Effector memory CD8-positive, alpha-beta T cell (primary cell): ENCODE measurements around the gene GSDMA.

Source experiments
- ATAC-seq: fragments of 150-1000 bp; cut with Tn5 transposase; replicated peaks from 2 replicates; pipeline ENCODE4 v1.10.0; 2021; ENCODE audit warnings: mild to moderate bottlenecking, moderate library complexity
- DNase-seq, 3 experiments: peaks; one replicate each; pipeline ENCODE4 v3.0.0; 2021
- H3K27ac Mint-ChIP-seq, 2 donors: one replicate each; pipeline ENCODE4 v1.8.0; 2022; ENCODE audit warnings: mild to moderate bottlenecking in 2 of 2, mixed read lengths in 2 of 2, moderate library complexity in 2 of 2
- H3K27me3 Mint-ChIP-seq, 2 donors: one replicate each; pipeline ENCODE4 v1.8.0; 2022; ENCODE audit warnings: mixed read lengths in 2 of 2
- H3K36me3 Mint-ChIP-seq: one replicate; pipeline ENCODE4 v1.8.0; 2022; ENCODE audit warnings: mild to moderate bottlenecking, moderate library complexity, mixed read lengths; ENCODE audit not compliant: insufficient read depth
- H3K4me1 Mint-ChIP-seq, 2 donors: one replicate each; pipeline ENCODE4 v1.8.0; 2022; ENCODE audit warnings: low read depth in 2 of 2, mixed read lengths in 2 of 2
- H3K4me3 Mint-ChIP-seq, 2 donors: one replicate each; pipeline ENCODE4 v1.8.0; 2022; ENCODE audit warnings: mild to moderate bottlenecking in 2 of 2, mixed read lengths in 2 of 2, moderate library complexity in 2 of 2
- H3K9me3 Mint-ChIP-seq, 2 donors: one replicate each; pipeline ENCODE4 v1.8.0; 2022; ENCODE audit warnings: mixed read lengths in 2 of 2
- total RNA-seq, 9 experiments: gene quantifications; one replicate each; lab custom pipeline; 2026; lab: John Stamatoyannopoulos, UW

The GSDMA gene
- total RNA-seq = 0 to 0.53 (median 0.12) reads per million in 9 experiments

- peak within 1 kb of the TSS in 1 of 2 donors; percentile 26 for H3K27ac Mint-ChIP-seq
- H3K36me3 Mint-ChIP-seq = peaks cover 11% of the 10 kb centered on the region
- no peak for DNase-seq
- ATAC-seq = no peak
- no peaks in the 10 kb centered on the region for H3K9me3 Mint-ChIP-seq
- H3K27me3 Mint-ChIP-seq = peaks cover 0 to 6% of the 10 kb centered on the region in 2 donors
- H3K4me3 Mint-ChIP-seq = peak within 1 kb of the TSS in 1 of 2 donors; percentile 39
- H3K4me1 Mint-ChIP-seq = peaks cover 24 to 30% of the 10 kb centered on the region in 2 donors
Observed at GRCh38 chr17:39962642-39963220, at the start of gene GSDMA. TSS of gene GSDMA (plus strand) at chr17:39963004. CDS start at chr17:39965688, 2,684 bp downstream.

- Mint-ChIP-seq H3K9me3 (no peaks in the 10 kb centered on the region), H3K27ac (no peak overlapping the region), H3K36me3 (peaks cover 33% of the 10 kb centered on the region), H3K27me3 (no peaks in the 10 kb centered on the region), H3K4me1 (peaks cover 14 to 17% of the 10 kb centered on the region in 2 donors), H3K4me3 (no peak overlapping the region)
- DNase-seq (no peak), ATAC-seq (no peak)
Observed at GRCh38 chr17:39913989-39914388, 48.8 kb upstream of the GSDMA start.

- H3K36me3 Mint-ChIP-seq = peaks cover 37% of the 10 kb centered on the region
- peak overlapping the region in 1 of 2 donors; percentile 29 for H3K27ac Mint-ChIP-seq
- DNase-seq (no peak), ATAC-seq (no peak)
- H3K27me3 Mint-ChIP-seq = no peaks in the 10 kb centered on the region
- H3K4me3 Mint-ChIP-seq = no peak overlapping the region
- H3K4me1 Mint-ChIP-seq = peaks cover 17 to 23% of the 10 kb centered on the region in 2 donors
- no peaks in the 10 kb centered on the region for H3K9me3 Mint-ChIP-seq
Observed at GRCh38 chr17:39915559-39915958, 47.2 kb upstream of the GSDMA start.

GRCh38 chr17:39916918-39917317 is 45.9 kb upstream of the GSDMA start:
- Mint-ChIP-seq H3K27me3 (no peaks in the 10 kb centered on the region), H3K27ac (peak overlapping the region; percentile 44 to 55), H3K4me3 (no peak overlapping the region), H3K4me1 (peaks cover 26 to 29% of the 10 kb centered on the region in 2 donors), H3K9me3 (no peaks in the 10 kb centered on the region), H3K36me3 (peaks cover 39% of the 10 kb centered on the region)
- no peak for ATAC-seq
- no peak for DNase-seq

GRCh38 chr17:39919087-39919683 is 43.6 kb upstream of the GSDMA start:
- no peaks in the 10 kb centered on the region for H3K9me3 Mint-ChIP-seq
- peaks cover 39% of the 10 kb centered on the region in 2 donors for H3K4me1 Mint-ChIP-seq
- H3K4me3 Mint-ChIP-seq = peak overlapping the region; percentile 10 to 25
- DNase-seq = no peak
- H3K36me3 Mint-ChIP-seq = peaks cover 45% of the 10 kb centered on the region
- H3K27me3 Mint-ChIP-seq = no peaks in the 10 kb centered on the region
- ATAC-seq = no peak
- peak overlapping the region; percentile 22 to 55 for H3K27ac Mint-ChIP-seq

- DNase-seq = no peak
Observed at GRCh38 chr17:39920218-39921210, 42.3 kb upstream of the GSDMA start.

GRCh38 chr17:39921323-39921722 is 41.5 kb upstream of the GSDMA start:
- no peaks in the 10 kb centered on the region for H3K9me3 Mint-ChIP-seq
- H3K4me3 Mint-ChIP-seq = peak overlapping the region in 1 of 2 donors; percentile 26
- peak overlapping the region; percentile 83 to 87 for H3K27ac Mint-ChIP-seq
- peaks cover 60% of the 10 kb centered on the region in 2 donors for H3K4me1 Mint-ChIP-seq
- DNase-seq (no peak), ATAC-seq (no peak)
- no peaks in the 10 kb centered on the region for H3K27me3 Mint-ChIP-seq
- H3K36me3 Mint-ChIP-seq = peaks cover 59% of the 10 kb centered on the region

More at GRCh38 chr17:39920218-39921210, 42.3 kb upstream of the GSDMA start:
- Mint-ChIP-seq H3K4me3 (peak overlapping the region in 1 of 2 donors; percentile 26), H3K36me3 (peaks cover 51% of the 10 kb centered on the region), H3K9me3 (no peaks in the 10 kb centered on the region), H3K27ac (peak overlapping the region; percentile 83 to 87), H3K27me3 (no peaks in the 10 kb centered on the region), H3K4me1 (peaks cover 52% of the 10 kb centered on the region in 2 donors)
- peak; percentile 56 for ATAC-seq

- Mint-ChIP-seq H3K4me3 (peak overlapping the region; percentile 18 to 33), H3K9me3 (no peaks in the 10 kb centered on the region), H3K27me3 (no peaks in the 10 kb centered on the region), H3K27ac (peak overlapping the region; percentile 83 to 87), H3K36me3 (peaks cover 62% of the 10 kb centered on the region), H3K4me1 (peaks cover 62 to 63% of the 10 kb centered on the region in 2 donors)
- no peak for DNase-seq
- ATAC-seq = no peak
Observed at GRCh38 chr17:39922006-39922405, 40.8 kb upstream of the GSDMA start.

- no peaks in the 10 kb centered on the region for H3K9me3 Mint-ChIP-seq
Observed at GRCh38 chr17:39923230-39923629, 39.6 kb upstream of the GSDMA start.

GRCh38 chr17:39923836-39924690 is 38.7 kb upstream of the GSDMA start:
- Mint-ChIP-seq H3K27ac (peak overlapping the region; percentile 94 to 97), H3K4me3 (peak overlapping the region; percentile 87 to 92), H3K4me1 (peaks cover 56 to 57% of the 10 kb centered on the region in 2 donors), H3K27me3 (no peaks in the 10 kb centered on the region), H3K36me3 (peaks cover 59% of the 10 kb centered on the region), H3K9me3 (no peaks in the 10 kb centered on the region)
- ATAC-seq = no peak
- no peak for DNase-seq

More at GRCh38 chr17:39923230-39923629, 39.6 kb upstream of the GSDMA start:
- peak overlapping the region; percentile 35 to 83 for H3K27ac Mint-ChIP-seq
- no peaks in the 10 kb centered on the region for H3K27me3 Mint-ChIP-seq
- no peak for DNase-seq
- no peak for ATAC-seq
- peak overlapping the region; percentile 48 to 92 for H3K4me3 Mint-ChIP-seq
- peaks cover 63% of the 10 kb centered on the region in 2 donors for H3K4me1 Mint-ChIP-seq
- H3K36me3 Mint-ChIP-seq = peaks cover 62% of the 10 kb centered on the region

GRCh38 chr17:39924691-39925055 is 38.1 kb upstream of the GSDMA start:
- DNase-seq = no peak
- H3K27me3 Mint-ChIP-seq = no peaks in the 10 kb centered on the region
- no peak for ATAC-seq

GRCh38 chr17:39925282-39926134 is 37.3 kb upstream of the GSDMA start:
- Mint-ChIP-seq H3K4me1 (peaks cover 51 to 54% of the 10 kb centered on the region in 2 donors), H3K27me3 (no peaks in the 10 kb centered on the region), H3K9me3 (no peaks in the 10 kb centered on the region), H3K4me3 (peak overlapping the region; percentile 87 to 92), H3K36me3 (peaks cover 54% of the 10 kb centered on the region), H3K27ac (peak overlapping the region; percentile 94 to 97)
- DNase-seq (no peak), ATAC-seq (no peak)

More at GRCh38 chr17:39924691-39925055, 38.1 kb upstream of the GSDMA start:
- peaks cover 51 to 54% of the 10 kb centered on the region in 2 donors for H3K4me1 Mint-ChIP-seq
- peak overlapping the region; percentile 87 to 92 for H3K4me3 Mint-ChIP-seq
- peaks cover 54% of the 10 kb centered on the region for H3K36me3 Mint-ChIP-seq
- H3K27ac Mint-ChIP-seq = peak overlapping the region; percentile 94 to 97
- no peaks in the 10 kb centered on the region for H3K9me3 Mint-ChIP-seq
